H1 (cell line): Measurements from ENCODE around the gene WDR93.

Source experiments
- FOSL1 ChIP-seq: IDR thresholded peaks from 2 replicates; pipeline ENCODE4 v1.6.1; 2011; ENCODE audit warnings: mild to moderate bottlenecking, low read depth, low read length, moderate library complexity; ENCODE audit not compliant: insufficient read depth
- POLR2A ChIP-seq, 2 experiments: IDR thresholded peaks; 1 replicate in 1 of 2; 2 replicates in 1 of 2; pipeline ENCODE4 v1.6.1; 2011; ENCODE audit warnings: low read depth in 2 of 2, low read length in 2 of 2, mild to moderate bottlenecking in 2 of 2; ENCODE audit errors: control extremely low read depth in 1 of 2
- ZNF274 ChIP-seq: IDR thresholded peaks from 2 replicates; pipeline ENCODE4 v1.7.0; 2012; ENCODE audit warnings: low read length, borderline replicate concordance; ENCODE audit errors: extremely low read depth
- TF ChIP-seq, protein P1 (sequence below), 3 experiments: IDR thresholded peaks; 1 replicate in 2 of 3; 2 replicates in 1 of 3; pipeline versions ENCODE4 v1.5.1 to v1.6.1; 2011; ENCODE audit warnings: low read length in 3 of 3, mild to moderate bottlenecking in 3 of 3, inconsistent platforms in 2 of 3, low read depth in 1 of 3, moderate library complexity in 1 of 3; ENCODE audit not compliant: insufficient read depth in 1 of 3; ENCODE audit errors: control extremely low read depth in 1 of 3

GRCh38 chr15:89749526-89749925 is 58.9 kb downstream of the WDR93 start:
- TF ChIP-seq, protein P1, sequence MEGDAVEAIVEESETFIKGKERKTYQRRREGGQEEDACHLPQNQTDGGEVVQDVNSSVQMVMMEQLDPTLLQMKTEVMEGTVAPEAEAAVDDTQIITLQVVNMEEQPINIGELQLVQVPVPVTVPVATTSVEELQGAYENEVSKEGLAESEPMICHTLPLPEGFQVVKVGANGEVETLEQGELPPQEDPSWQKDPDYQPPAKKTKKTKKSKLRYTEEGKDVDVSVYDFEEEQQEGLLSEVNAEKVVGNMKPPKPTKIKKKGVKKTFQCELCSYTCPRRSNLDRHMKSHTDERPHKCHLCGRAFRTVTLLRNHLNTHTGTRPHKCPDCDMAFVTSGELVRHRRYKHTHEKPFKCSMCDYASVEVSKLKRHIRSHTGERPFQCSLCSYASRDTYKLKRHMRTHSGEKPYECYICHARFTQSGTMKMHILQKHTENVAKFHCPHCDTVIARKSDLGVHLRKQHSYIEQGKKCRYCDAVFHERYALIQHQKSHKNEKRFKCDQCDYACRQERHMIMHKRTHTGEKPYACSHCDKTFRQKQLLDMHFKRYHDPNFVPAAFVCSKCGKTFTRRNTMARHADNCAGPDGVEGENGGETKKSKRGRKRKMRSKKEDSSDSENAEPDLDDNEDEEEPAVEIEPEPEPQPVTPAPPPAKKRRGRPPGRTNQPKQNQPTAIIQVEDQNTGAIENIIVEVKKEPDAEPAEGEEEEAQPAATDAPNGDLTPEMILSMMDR (IDR thresholded peaks at IDR 0.05; ENCODE audit: control extremely low read depth in 1 of 3, insufficient read depth in 1 of 3, low read depth in 1 of 3, low read length in 3 of 3) = no peak
- TF ChIP-seq ZNF274 = no peak
- TF ChIP-seq POLR2A (IDR thresholded peaks at IDR 0.05; ENCODE audit: control extremely low read depth in 1 of 2, low read depth in 2 of 2, low read length in 2 of 2) = no peak
- no peak for TF ChIP-seq FOSL1
